ENCODE data around the gene TRNAU1AP.
"Not testable (repeated sequence)": the region's sequence is repeated elsewhere in the genome, so short reads cannot be mapped to it uniquely, and the experiment has no call there.

TRNAU1AP gene

DNA sequence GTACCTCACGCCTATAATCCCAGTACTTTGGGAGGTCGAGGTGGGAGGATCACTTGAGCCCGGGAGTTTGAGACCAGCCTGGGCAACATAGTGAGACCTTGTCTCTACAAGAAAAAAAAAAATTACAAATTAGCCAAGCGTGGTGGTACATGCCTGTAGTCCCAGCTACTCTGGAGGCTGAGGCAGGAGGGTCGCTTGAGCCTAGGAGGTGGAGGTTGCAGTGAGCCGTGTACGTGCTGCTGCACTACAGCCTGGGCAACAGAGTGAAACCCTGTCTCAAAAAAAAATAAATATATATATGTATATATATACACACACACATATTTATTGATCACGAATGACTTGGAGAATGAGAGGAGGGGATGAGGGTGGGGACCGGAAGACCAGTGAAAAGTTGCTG lies 30.3 kb upstream of the TRNAU1AP start:
- not testable (repeated sequence) for DNase-seq

DNA sequence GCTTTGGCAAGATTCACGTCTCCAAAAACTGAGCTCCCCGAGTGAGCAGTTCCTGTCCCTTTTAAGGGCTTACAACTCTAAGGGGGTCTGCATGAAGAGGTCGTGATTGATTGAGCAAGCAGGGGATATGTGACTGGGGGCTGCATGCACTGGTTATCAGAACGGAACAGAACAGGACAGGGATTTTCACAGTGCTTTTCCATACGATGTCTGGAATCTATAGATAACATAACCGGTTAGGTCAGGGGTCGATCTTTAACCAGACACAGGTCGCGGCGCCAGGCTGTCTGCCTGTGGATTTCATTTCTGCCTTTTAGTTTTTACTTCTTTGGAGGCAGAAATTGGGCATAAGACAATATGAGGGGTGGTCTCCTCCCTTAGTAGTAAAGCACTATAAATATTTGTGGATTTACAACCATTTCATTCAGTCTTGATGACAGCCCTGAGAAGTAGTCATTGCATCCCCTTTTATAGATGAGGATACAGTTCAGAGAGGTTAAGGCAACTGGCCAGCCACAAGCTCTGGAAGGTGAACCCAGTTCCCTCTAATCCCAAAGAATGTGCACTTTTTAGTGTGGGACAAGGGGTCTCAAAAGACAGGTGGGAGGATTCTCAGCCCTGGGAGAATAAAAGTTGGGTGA lies 27.8 kb upstream of the TRNAU1AP start:
- not testable (repeated sequence) for DNase-seq

DNA sequence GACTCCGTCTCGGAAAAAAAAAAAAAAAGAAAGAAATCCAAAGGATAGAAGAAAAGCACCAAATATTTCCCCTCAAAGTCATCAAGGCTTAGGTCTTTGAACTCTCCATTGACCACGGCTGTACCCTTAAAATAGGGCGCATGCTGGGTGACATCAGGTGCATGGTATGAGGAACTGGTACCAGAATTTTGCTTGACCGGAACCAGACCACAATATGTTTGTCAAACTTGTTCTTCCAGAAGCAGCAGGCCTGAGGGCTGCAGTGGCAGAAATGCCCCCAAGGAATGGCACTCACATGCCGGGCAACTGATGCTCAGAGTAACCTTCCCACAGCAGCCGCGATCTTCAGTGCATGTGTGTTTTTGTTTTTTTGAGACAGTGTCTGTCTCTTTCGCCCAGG lies 26.0 kb upstream of the TRNAU1AP start:
- DNase-seq: no peak

DNA sequence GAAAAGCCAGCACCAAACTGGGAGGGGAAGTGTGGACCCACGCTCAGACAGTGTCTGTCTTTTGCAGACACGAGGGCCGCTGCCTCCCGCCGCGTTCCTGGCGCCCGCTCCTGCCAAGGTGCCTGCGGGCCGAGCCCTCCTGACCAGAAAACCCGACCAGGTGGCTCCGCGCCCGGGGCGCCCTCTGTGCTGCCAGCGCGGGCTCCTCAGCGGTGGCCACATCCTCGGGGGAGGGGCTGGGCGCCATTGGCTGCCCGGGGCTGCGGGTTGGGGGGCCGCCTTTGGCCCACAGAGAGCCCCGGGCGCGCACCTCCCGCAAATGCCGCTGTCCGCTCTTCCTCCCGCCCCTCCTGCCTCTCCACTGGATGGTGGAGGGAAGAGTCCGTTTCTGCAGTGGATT lies 22.4 kb upstream of the TRNAU1AP start:
- no peak for DNase-seq

DNA sequence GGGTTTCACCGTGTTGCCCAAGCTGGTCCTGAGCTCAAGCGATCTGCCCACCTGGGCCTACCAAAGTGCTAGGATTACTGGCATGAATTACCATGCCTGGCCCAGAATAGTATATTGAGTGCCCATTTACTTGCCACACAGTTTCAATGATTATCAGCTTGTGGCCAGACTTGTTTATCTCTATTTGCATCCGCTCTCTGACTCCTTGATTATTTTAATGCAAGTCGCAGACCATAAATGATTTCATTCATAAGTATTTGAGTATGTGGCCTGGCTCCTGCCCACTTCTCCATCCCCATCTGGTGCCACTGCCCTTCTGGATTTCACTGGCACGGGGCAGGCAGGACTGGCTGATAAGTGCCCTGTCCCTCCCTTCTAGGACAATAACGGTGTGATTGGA lies 18.2 kb upstream of the TRNAU1AP start:
- DNase-seq: no peak

DNA sequence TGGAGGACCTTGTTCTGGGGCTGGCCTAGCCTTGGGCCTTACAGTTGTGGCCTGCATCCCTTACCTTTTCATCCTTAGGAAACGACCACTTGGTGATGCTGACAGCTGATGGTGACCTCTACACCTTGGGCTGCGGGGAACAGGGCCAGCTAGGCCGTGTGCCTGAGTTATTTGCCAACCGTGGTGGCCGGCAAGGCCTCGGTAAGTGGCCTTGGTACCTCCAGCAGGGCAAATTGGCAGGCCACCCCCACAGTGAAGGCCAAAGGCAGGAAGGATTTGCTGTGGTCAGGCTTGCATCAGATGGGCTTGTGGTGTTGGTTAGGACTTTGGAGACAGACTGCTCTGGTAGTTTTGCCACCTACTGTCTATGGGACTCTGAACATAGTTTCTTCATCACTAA lies 17.7 kb upstream of the TRNAU1AP start:
- DNase-seq: no peak

DNA sequence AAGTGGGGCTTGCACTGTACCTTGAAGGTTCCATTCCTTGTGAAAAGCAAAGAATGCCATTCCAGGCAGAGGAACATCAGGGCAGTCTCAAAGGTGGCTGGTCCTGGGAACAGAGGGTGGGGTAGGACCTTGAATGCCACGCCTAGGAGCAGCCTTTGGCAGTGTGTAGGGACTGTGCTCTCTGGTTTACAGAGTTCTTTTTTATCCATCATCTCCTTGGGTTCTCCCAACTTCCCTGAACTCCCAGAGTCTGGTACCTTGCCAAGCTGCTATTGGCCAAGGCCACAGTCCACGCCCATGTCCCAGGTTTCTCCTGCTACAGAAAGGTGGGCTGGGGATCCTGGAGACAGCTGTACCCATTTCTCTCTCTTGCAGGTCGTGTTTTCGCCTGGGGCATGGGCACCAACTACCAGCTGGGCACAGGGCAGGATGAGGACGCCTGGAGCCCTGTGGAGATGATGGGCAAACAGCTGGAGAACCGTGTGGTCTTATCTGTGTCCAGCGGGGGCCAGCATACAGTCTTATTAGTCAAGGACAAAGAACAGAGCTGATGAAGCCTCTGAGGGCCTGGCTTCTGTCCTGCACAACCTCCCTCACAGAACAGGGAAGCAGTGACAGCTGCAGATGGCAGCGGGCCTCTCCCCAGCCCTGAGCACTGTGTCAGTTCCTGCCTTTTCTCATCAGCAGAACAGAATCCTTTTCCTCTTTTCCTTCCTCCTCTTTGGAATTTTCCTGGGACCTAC lies 15.3 kb upstream of the TRNAU1AP start:
- DNase-seq: no peak

DNA sequence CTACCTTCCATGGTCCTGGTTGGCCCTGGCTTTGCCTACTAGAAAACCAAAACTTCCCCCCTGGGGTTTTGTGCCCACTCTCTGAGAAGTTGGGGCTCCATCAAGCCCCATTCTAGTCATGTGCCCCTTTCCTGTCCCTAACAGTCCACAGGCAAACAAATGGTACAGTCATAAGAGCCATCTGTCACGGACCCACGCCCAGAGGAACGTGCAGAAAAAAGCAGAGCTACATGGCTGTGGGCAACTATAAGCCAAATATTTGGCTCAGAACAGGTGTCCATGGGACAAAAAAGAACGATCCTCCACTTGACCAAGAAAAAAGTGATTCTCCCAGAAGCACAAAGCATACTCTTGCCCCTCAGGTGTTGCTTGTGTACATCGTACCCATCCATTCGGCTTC lies 14.6 kb upstream of the TRNAU1AP start:
- DNase-seq: no peak

DNA sequence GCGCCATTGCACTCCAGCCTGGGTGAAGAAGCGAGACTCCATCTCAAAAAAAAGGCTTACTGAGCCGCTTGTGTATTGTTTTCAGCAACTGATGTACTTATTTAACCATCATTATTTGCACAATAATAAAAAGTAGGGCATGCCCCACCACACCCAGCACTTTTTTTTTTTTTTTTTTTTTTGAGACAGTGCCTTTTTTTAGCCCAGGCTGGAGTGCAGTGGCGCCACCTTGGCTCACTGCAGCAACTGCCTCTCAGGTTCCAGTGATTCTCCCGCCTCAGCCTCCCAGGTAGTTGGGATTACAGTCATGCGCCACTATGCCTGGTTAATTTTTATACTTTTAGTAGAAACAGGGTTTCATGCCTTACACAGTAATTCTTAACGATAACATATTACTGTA lies 12.2 kb upstream of the TRNAU1AP start:
- no peak for DNase-seq

DNA sequence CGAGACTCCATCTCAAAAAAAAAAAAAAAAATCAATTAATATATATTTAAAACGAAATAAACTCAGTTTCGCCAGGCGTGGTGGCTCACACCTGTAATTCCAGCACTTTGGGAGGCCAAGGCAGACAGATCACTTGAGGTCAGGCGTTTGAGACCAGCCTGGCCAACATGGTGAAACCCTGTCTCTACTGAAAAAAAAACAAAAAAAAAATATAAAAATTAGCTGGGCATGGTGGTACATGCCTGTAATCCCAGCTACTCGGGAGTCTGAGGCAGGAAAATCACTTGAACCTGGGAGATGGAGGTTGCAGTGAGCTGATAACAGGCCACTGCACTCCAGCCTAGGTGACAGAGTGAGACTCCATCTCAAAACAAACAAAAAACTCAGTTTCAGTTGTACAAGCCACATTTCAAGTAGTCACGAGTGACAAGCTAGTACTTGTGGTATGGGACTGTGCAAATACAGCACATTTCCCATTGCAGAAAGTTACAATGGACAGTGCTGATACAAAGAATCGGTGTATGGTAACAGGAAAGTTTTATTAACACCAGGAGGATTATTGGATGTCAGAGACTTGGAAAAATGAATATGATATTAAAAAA lies 11.4 kb upstream of the TRNAU1AP start:
- DNase-seq: not testable (repeated sequence)

DNA sequence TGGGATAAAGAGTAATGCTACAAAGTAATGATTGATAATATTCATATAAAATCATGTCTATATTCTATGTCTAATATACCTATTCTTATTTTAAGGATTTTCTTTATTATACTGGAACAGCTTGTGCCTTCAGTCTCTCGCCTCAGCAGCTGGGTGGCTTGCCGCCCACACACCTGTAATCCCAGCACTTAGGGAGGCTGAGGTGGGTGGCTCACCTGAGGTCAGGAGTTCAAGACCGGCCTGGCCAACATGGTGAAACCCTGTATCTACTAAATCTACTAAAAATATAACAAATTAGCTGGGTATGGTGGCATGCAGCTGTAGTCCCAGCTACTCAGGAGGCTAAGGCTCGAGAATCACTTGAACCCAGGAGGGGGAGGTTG lies 7.6 kb upstream of the TRNAU1AP start:
- no peak for DNase-seq

DNA sequence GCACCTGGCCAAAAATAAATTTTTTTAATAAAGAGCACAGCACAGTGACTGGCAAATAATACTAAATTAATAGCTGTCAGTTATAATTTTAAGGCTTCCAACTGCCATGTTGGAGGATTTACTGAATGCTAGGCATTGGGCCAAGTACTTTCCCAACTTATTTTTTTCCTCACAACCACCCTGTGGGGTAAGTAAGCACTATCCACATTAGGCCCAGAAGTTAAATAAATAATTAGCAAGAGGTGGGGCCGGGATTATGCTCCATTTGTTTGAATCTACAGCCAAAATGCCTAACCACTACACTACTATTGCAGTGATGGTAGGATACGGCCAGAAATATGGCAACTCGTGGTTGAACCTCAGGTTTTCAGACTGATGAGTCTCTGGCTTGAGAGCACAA lies 4.6 kb upstream of the TRNAU1AP start:
- no peak for DNase-seq

DNA sequence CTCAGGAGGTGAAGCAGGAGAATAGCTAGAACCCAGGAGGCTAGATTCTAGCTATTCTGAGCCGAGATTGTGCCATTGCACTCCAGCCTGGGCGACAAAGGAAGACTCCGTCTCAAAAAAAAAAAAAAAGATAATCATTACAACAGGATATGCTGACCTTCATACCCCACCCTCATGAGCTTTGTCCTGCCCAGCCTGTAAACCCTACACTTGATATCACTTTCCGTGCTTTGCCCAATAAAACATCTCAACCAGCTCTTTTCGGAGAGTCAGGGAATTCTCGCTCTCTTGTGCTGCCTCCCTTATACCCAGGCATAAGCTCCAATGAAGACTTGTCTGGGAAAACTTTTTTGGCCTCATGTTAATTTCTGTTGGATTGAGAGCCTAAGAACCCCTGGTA lies 1.5 kb upstream of the TRNAU1AP start:
- no peak for DNase-seq

DNA sequence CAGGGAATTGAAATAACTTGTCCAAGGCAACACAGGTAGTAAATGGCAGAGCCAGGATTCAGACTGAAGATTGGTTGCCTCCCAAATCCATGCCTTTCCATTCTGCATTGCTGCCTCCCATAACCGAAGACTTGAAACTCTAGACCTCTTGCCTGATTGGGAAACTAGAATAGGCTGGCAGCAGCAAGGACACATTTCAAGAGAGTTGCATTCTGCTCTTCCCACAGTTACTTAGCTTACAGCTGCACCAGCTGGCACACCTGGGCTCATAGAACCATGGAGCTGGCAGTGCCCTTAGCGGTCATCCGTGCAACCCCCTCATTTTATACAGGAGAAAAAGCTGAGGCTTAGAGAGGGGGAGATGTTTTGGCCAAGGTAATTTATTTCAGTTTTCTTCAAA lies 8.0 kb downstream of the TRNAU1AP start:
- no peak for DNase-seq

DNA sequence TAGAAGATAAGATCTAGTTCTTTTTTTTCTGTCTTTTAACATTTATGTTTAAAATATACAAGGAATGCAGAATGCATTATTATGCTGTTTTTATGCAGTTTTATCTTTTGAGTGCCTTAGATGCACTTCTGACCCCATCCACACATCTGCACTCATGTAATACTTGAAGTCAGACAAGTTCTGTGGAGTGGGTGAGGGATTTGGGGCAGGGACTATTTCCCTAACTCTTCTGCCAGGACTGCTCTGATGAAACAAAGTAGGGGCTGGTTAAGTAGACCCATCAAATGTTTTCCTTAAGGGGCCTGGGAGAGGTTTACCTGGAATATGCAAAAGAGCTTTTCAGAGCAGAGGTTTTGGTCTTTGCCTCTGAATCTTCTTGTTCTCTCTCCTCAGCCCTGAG lies 11.4 kb downstream of the TRNAU1AP start:
- no peak for DNase-seq

DNA sequence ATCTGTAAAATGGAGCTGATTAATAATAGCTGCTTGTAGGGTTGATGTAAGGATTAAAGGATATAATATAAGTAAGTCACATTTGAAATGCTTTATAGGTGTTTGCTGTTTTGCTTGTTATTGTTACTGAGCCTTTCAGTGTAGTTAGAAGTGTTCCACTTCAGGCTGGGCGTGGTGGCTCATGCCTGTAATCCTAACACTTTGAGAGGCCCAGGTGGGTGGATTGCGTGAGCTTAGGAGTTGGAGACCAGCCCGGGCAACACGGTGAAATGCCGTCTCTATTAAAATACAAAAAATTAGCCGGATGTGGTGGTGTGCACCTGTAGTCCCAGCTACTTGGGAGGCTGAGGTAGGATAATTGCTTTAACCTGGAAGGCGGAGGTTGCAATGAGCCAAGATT lies 12.2 kb downstream of the TRNAU1AP start:
- no peak for DNase-seq

DNA sequence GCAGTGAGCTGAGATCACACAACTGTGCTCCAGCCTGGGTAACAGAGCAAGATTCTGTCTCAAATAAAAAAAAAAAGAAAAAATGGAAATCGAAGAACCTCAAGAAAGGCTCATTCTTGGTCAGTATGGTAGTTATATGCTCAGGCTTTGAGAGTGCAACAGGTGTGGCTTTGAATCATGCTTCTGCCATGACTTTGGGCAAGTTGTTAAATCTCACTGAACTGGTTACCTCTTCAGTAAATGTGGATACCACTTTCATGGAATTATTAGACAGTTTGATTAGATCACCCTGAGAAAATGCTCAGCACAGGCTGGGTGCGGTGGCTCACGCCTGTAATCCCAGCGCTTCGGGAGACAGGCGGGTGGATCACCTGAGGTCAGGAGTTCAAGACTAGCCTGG lies 12.8 kb downstream of the TRNAU1AP start:
- no peak for DNase-seq

DNA sequence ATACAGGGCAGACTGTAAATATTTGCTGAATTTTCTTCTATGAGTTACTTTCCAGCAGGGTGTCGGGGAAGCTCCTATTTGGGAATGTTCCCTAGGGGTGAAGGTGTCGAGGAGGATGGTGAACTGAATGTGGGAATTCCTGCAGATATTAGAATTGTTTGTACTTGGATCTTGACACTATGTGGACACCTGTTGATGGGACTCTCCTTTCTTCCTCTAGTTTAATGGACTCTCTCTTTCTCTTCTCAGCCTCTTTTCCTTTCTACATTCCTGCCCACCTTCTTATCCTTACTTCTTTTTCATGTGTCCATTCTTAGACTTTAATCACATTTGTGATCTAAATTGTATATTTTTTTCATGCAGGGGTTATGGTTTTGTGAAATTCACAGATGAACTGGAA lies 14.0 kb downstream of the TRNAU1AP start:
- no peak for DNase-seq

DNA sequence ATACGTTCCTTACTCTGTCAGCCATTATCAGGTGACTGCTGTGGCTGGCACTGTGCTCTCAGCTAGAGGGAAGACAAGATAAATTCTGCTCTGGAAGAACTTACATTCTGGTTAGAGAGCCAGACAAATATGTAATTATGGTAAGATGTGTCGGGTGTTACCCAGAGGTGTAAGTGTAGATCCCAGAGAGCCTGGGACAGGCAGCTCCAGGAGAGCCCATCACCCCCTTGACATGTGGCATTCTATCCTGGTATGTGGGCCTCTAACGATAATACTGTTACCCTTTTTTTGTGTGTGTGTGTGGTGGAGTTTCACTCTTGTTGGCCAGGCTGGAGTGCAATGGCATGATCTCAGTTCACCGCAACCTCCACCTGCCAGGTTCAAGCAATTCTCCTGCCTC lies 19.0 kb downstream of the TRNAU1AP start:
- no peak for DNase-seq

DNA sequence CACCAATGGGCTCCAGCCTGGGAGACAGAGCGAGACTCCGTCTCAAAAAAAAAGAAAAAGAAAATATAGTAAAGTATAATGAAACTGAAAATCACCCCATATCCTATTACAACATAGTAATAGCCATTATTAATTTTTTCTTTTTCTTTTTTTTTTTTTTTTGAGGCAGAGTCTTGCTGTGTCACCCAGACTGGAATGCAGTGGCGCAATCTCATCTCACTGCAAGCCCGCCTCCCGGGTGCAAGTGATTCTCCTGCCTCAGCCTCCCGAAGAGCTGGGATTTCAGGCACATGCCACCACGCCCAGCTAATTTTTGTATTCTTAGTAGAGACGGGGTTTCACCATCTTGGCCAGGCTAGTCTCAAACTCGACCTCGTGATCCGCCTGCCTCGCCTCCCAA lies 20.0 kb downstream of the TRNAU1AP start:
- not testable (repeated sequence) for DNase-seq

DNA sequence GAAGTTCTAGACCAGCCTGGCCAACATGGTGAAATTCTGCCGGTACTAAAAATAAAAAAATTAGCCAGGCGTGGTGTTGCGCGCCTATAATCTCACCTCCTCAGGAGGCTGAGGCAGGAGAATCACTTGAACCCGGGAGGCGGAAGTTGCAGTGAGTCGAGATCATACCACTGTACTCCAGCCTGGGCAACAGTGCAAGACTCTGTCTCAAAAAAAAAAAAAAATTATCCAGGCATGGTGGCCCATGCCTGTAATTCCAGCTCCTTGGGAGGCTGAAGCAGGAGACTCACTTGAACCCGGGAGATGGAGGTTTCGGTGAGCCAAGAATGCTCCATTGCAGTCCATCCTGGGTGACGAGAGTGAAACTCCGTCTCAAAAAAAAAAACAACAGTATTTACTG lies 20.7 kb downstream of the TRNAU1AP start:
- no peak for DNase-seq

DNA sequence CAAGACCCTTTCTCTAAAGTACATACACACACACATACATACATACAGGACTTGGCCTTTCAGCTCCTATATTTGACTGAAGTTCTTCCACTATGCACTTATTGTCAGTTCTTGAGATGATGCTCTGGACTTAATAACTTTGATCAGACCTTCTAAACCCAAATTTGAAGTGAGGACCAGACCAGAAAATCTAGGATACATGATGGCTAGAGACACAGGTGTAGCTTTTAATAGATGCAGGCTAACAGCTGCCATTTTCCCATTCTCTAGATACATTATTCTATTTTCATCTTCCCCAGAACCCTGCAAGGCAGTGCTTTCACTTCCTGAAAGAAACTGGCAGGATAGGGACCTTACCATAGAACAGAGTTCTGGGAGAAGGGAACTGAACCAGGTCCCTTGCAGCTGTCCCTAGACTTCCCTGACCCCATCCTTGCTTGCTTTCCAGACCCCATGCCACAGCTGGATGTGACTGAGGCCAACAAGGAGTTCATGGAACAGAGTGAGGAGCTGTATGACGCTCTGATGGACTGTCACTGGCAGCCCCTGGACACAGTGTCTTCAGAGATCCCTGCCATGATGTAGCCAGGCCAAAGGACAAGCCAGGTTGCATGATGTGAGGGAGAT lies 24.3 kb downstream of the TRNAU1AP start:
- peak; percentile 22 for DNase-seq

DNA sequence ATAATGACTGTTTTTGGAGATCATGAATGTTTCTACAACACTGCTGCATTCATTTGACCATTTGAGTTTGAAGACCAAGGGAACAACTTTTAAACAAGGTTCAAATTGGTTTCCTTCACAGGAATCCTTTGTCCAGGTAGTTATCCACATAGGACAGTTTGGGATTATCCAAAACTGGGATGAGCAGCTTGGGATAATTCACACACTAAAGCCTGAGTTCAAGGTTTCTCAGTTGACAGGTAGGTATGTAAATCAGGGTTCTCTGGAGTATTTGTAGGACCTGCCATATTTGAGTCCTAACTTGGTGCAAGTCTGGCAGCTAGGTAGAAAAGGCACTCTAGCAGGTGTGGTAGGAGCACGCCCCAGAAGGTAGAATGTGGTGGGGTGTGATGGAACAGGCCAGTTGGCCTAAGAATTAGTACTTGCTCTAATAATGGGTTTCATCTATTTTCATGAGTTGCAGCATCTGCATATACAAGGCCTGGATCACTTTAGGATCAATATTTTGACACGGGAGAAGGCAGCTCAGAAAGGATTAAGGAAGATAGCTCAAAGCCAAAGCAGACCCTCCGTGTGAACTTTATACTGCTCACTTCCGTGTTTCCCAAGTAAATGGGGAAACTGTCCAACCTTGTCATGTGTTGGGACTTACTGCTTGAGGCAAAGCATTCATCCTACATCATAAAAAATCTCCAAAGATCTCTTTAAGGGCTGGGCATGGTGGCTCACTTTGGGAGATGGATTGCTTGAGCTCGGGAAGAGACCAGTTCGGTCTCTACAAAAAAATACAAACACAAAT lies 25.1 kb downstream of the TRNAU1AP start:
- no peak for DNase-seq
